Measurements from ENCODE around the gene USP31.

The USP31 gene

DNA sequence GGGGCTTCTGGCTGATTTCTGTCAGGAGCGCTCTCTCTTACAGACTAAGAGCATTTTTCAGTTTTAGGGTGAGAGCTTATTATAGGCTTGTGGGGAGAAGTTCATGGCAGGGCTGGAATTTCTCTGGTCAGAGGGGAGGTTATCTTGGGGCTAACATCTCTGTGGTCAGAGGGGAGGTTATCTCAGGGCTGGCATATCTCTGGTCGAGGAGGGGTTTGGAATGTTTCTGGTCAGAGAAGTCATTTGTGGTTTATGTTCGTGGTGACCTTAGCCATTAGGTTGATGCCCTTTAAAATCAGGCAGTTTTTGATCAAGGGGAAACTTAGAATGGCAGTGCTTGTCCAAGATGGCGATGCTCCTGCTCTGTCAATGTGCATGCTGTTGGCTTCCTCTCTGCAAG is 10.8 kb upstream of the USP31 start:
- DNase-seq (ENCODE audit: low read depth) = no peak
- TF ChIP-seq, protein P1, sequence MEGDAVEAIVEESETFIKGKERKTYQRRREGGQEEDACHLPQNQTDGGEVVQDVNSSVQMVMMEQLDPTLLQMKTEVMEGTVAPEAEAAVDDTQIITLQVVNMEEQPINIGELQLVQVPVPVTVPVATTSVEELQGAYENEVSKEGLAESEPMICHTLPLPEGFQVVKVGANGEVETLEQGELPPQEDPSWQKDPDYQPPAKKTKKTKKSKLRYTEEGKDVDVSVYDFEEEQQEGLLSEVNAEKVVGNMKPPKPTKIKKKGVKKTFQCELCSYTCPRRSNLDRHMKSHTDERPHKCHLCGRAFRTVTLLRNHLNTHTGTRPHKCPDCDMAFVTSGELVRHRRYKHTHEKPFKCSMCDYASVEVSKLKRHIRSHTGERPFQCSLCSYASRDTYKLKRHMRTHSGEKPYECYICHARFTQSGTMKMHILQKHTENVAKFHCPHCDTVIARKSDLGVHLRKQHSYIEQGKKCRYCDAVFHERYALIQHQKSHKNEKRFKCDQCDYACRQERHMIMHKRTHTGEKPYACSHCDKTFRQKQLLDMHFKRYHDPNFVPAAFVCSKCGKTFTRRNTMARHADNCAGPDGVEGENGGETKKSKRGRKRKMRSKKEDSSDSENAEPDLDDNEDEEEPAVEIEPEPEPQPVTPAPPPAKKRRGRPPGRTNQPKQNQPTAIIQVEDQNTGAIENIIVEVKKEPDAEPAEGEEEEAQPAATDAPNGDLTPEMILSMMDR (conservative IDR thresholded peaks at IDR 0.05; ENCODE audit: low read depth, low read length) = no peak
- no peak overlapping the region for H3K4me3 ChIP-seq (ENCODE audit: low read length)

DNA sequence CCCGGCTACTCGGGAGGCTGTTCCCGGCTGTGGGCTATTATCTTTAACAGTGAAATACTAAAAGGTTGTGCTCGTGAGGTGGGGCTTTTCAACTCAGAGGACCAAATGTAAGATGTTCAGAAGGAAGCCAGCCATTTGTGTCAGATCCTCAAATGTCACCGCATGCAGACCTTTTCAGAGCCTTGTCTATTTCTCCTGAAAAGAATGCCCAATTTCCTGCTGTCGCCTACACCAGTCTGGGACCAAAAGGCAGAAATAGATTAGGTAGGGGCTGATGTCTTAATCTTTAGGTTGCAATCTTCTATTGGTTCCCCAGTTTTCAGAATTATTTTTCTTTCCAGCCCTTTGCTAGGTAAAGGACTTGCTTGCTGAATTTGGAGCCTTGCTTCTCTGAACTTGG is 8.9 kb upstream of the USP31 start:
- no peak for DNase-seq (ENCODE audit: low read depth)
- TF ChIP-seq, protein P1 (conservative IDR thresholded peaks at IDR 0.05; ENCODE audit: low read depth, low read length) = no peak
- H3K4me3 ChIP-seq (ENCODE audit: low read length) = no peak overlapping the region

DNA sequence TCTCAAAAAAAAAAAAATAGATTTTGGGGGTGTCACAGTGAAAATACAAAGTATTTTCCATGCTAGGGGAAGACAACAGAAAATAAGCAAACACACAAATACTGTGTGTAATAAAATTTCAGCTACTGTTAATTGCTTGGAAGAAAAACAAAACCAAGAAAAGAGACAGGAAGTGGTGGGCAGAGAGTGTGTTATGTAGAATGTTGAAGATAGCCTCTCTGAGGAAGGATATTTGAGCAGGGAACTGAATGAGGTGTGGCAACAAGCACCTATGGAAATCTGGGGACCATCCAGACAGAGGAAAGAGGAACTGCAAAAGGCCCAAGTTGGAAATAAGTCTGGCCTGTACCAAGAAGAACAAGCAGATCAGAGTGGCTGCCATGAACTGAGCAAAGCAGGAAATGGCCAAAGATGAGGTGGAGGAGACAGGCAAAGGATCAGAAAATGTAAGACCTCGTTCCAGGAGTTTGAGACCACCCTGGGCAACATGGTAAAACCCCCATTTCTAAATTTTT is 7.8 kb upstream of the USP31 start:
- TF ChIP-seq, protein P1 (conservative IDR thresholded peaks at IDR 0.05; ENCODE audit: low read depth, low read length) = no peak

DNA sequence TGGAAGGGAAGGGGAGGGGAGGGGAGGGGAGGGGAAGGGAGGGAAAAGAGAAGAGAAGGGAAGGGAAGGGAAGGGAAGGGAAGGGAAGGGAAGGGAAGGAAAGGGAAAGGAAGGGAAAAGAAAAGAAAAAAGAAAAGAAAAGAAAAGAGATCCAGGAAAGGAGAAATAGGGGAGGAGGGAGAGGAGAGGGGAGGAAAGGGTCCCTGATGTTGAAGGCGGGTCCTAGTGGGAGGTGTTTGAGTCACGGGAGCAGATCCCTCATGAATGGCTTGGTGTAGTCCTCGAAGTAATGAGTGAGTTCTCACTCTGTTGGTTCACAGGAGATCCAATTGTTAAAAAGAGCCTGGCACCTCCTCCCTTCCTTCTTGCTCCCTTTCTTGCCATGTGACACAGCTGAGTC is 6.9 kb upstream of the USP31 start:
- TF ChIP-seq, protein P1 (conservative IDR thresholded peaks at IDR 0.05; ENCODE audit: low read depth, low read length) = no peak
- no peak overlapping the region for H3K4me3 ChIP-seq (ENCODE audit: low read length)
- no peak for DNase-seq (ENCODE audit: low read depth)

More for the DNA sequence above, 7.8 kb upstream of the USP31 start:
- DNase-seq (ENCODE audit: low read depth) = no peak
- H3K4me3 ChIP-seq (ENCODE audit: low read length) = no peak overlapping the region

DNA sequence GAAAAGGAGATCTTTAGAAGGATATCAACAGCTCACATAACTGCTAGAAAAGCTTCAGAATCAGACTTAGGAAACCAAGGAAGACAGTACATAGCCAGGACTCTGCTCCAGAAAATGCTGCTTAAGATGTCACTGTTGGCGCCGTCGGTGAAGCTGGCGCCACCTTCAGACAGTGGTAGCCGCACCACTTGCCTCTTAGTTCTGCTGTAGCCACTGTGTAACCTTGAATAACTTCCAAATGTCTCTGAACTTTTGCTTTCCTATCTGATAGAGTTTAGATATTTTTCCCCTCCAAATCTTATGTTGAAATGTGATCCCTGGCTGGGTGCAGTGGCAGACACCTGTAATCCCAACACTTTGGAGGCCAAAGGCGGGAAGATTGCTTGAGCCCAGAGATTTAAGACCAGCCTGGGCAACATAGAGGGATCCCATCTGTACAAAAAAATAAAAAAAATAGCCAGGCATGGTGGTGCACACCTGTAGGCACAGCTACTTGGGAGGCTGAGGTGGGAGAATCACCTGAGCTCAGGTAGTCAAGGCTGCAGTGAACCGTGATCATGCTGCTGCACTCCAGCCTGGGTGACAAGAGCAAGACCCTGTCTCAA is 6.3 kb upstream of the USP31 start:
- DNase-seq (ENCODE audit: low read depth) = no peak
- TF ChIP-seq, protein P1 (conservative IDR thresholded peaks at IDR 0.05; ENCODE audit: low read depth, low read length) = peak; percentile 52
- no peak overlapping the region for H3K4me3 ChIP-seq (ENCODE audit: low read length)

DNA sequence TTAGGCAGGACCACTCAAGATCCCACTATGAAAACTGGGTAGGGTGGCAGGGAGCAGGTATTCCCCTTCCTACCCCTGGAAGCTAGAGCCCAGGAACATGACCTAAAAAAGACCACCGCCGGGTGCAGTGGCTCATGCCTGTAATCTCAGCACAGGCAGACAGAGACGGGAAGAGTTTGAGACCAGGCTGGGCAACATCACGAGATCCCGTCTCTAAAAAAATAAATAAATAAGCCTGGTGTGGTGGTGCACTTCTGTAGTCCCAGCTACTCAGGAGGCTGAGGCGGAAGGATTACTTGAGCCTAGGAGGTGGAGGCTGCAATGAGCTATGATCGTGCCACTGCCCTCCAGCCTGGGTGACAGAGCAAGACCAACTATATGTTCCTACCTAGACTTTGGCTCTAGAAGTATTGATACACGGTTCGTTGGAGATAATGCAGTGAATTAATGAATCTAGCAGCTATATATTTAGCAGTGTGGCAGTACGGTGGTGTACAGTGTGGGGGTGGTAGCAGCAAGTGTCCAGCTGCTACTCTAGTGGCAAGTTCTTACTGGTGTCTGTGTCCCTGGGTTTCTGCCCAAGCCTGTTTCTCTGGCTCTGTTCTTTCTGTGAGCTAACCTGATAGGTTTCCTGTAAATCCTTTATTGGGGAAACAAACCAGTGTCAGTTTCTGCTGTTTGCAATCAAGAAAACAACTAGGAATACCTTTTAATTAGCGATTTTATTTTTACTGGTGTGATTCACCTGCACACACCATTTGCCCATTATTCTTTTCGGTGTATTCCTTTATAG is 3.3 kb upstream of the USP31 start:
- DNase-seq (ENCODE audit: low read depth) = no peak
- TF ChIP-seq, protein P1 (conservative IDR thresholded peaks at IDR 0.05; ENCODE audit: low read depth, low read length) = no peak
- H3K4me3 ChIP-seq (ENCODE audit: low read length) = no peak overlapping the region

DNA sequence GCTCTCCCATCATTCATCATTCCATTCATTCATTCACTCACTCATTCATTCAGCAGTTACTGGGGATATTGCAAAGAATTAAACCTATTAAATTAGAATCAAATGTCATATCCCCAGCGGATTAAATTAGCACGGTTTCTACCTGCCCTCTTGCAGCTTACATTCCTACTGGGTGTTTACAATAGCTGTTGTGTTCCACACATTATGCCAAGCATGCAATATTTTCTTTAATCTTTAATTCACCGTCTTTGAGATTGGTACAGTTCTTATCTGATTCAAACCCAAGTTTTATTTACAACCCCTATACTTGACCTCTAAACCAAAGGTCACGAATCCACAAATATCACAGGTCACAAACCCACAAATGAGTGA is 727 bp upstream of the USP31 start:
- TF ChIP-seq, protein P1 (conservative IDR thresholded peaks at IDR 0.05; ENCODE audit: low read depth, low read length) = no peak
- no peak for DNase-seq (ENCODE audit: low read depth)
- H3K4me3 ChIP-seq (ENCODE audit: low read length) = peak overlapping the region; percentile 71
